GM21786 (cell line): ENCODE measurements around the gene HFE.
A peak's percentile ranks its signal among the peaks of the same experiment; 100 is the strongest.
"Not testable (repeated sequence)": the region's sequence is repeated elsewhere in the genome, so short reads cannot be mapped to it uniquely, and the experiment has no call there.

Source experiments
- ATAC-seq: cut with Tn5 transposase; IDR thresholded peaks from one replicate; pipeline ENCODE4 v1.9.1; 2021; ENCODE audit not compliant: unreplicated experiment

Gene HFE

DNA sequence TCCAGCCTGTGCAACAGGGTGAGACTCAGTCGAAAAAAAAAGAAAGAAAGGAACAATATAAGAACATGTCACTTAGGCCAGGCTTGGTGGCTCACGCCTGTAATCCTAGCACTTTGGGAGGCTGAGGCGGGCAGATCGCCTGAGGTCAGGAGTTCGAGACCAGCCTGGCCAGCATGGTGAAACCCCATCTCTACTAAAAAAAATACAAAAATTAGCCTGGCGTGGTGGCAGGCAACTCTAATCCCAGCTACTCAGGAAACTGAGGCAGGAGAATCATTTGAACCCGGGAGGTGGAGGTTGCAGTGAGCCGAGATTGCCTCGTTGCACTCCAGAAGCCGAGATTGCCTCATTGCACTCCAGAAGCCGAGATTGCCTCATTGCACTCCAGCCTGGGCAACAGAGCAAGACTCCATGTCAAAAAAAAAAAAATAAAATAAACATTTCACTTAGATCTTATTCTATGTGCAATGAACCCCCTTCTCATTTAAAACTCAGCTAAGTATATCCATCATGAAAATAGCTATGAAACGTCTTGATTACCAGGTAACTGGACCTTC, 28.7 kb upstream of the HFE start:
- not testable (repeated sequence) for ATAC-seq

GRCh38 chr6:26059941-26060340, 27.3 kb upstream of the HFE start:
- ATAC-seq, result no peak

DNA sequence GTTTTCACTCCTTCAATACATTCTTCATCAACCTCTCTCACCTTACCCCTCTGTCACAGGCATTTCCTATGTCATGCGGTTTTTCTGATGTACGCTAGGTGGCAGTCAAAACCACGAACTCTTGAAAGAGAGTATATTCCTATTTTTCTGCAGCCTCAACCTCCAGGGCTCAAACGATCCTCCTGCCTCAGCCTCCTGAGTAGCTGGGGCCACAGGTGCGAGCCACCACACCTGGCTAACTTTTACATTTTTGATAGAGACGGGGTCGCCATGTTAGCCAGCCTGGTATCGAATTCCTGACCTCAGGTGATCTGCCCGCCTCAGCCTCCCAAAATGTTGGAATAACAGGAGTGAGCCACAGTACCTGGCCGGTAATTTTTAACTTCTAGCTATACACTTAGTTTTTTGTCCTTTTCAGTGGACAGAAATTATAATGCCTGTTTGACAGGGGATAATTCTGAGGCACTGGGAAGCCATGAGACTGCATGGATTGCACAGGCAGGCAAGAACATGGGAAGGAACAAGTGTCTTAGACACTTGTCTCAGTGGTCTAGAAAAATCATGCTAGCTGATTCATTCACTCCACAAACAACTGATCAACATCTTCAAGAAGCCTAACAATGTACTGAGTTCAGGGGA, 22.5 kb upstream of the HFE start:
- ATAC-seq, result no peak

GRCh38 chr6:26065952-26066380, 21.3 kb upstream of the HFE start:
- peak; percentile 92 for ATAC-seq

- ATAC-seq, result no peak
These were observed 19.9 kb upstream of the HFE start for GRCh38 chr6:26067367-26067766.

DNA sequence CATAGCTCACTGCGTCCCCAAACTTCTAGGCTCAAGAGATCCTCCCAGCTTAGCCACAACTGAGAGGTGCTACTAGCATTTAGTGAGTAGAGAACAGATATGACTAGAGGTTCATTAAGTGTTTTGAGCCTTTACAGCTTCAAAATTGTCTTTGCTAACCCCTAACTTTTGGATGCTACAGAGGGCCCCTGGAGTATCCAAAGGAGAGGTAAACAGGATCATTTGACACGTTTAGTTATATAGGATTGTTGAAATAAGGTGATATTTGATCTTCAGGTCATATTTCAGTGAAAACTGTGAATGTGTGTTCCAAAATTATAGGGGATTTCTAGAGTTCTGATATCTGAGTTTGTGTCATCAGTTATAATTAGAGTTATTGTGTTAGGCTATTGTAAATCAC, 19.2 kb upstream of the HFE start:
- no peak for ATAC-seq

GRCh38 chr6:26071135-26071534, 16.1 kb upstream of the HFE start:
- no peak for ATAC-seq

GRCh38 chr6:26075063-26075717, 12.0 kb upstream of the HFE start:
- no peak for ATAC-seq

DNA sequence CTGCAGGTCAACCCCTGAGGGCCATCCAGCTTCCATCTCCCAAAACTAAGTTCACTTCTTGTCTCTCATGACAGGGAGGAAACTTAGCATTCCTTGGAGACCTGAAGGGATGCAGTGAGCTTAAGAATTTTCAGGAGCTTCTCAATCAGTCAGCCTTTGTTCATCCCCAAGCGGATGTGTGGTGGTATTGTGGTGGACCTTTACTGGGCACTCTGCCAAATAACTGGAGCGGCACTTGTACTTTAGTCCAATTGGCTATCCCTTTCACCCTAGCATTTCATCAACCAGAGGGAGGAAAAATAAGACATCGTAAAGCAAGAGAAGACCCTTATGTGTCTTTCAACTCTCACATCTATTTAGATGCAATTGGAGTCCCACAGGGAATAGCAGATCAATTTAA, 9.2 kb upstream of the HFE start:
- not testable (repeated sequence) for ATAC-seq

- not testable (repeated sequence) for ATAC-seq
These were observed 6.1 kb upstream of the HFE start for GRCh38 chr6:26081096-26081495.

DNA sequence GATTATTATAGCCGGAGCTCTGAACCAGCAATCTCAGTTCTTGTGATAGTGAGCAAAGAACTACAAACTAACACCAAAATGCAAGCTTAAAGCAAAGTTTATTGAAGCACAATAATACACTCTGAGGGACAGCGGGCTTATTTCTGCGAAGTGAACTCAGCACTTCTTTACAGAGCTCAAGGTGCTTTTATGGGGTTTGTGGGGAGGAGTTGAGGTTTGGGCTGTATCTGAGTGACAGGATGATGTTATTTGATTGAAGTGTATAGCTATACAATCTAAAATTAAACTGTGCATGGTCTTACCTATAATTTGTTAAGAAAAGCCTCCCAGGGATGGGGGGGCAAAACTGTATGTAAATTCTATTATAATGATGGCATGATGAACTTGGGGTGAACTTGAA, 1.0 kb upstream of the HFE start:
- ATAC-seq, result no peak

GRCh38 chr6:26088344-26088743, 1.1 kb downstream of the HFE start:
- no peak for ATAC-seq

DNA sequence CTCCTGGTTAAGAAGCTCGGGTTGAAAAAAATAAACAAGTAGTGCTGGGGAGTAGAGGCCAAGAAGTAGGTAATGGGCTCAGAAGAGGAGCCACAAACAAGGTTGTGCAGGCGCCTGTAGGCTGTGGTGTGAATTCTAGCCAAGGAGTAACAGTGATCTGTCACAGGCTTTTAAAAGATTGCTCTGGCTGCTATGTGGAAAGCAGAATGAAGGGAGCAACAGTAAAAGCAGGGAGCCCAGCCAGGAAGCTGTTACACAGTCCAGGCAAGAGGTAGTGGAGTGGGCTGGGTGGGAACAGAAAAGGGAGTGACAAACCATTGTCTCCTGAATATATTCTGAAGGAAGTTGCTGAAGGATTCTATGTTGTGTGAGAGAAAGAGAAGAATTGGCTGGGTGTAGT, 2.0 kb downstream of the HFE start:
- ATAC-seq, result no peak

GRCh38 chr6:26092443-26092842, 5.2 kb downstream of the HFE start:
- ATAC-seq, result no peak

- no peak for ATAC-seq
These were observed 6.8 kb downstream of the HFE start for GRCh38 chr6:26094036-26094435.

DNA sequence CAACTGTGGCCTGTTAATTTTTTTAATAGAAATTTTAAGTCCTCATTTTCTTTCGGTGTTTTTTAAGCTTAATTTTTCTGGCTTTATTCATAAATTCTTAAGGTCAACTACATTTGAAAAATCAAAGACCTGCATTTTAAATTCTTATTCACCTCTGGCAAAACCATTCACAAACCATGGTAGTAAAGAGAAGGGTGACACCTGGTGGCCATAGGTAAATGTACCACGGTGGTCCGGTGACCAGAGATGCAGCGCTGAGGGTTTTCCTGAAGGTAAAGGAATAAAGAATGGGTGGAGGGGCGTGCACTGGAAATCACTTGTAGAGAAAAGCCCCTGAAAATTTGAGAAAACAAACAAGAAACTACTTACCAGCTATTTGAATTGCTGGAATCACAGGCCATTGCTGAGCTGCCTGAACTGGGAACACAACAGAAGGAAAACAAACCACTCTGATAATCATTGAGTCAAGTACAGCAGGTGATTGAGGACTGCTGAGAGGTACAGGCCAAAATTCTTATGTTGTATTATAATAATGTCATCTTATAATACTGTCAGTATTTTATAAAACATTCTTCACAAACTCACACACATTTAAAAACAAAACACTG, 10.1 kb downstream of the HFE start:
- peak; percentile 55 for ATAC-seq

- peak; percentile 72 for ATAC-seq
These were observed 16.0 kb downstream of the HFE start for GRCh38 chr6:26103141-26103769.

DNA sequence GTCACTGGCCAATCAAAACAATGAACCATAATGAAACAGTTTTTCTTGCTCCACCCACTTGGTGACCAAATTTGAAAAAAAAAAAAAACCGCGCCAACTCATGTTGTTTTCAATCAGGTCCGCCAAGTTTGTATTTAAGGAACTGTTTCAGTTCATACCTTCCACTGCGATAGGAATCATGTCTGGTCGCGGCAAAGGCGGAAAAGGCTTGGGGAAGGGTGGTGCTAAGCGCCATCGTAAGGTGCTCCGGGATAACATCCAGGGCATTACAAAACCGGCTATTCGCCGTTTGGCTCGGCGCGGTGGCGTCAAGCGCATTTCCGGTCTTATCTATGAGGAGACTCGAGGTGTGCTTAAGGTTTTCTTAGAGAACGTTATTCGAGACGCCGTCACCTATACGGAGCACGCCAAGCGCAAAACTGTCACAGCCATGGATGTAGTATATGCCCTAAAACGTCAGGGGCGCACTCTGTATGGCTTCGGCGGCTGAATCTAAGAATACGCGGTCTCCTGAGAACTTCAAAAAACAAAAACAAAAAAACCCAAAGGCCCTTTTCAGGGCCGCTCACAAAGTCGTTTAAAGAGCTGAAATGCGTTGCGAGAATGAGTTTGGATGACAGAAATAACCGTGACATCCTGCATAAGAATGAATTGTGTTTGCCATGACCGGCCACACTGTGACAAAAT, 16.7 kb downstream of the HFE start:
- ATAC-seq, result peak; percentile 82

DNA sequence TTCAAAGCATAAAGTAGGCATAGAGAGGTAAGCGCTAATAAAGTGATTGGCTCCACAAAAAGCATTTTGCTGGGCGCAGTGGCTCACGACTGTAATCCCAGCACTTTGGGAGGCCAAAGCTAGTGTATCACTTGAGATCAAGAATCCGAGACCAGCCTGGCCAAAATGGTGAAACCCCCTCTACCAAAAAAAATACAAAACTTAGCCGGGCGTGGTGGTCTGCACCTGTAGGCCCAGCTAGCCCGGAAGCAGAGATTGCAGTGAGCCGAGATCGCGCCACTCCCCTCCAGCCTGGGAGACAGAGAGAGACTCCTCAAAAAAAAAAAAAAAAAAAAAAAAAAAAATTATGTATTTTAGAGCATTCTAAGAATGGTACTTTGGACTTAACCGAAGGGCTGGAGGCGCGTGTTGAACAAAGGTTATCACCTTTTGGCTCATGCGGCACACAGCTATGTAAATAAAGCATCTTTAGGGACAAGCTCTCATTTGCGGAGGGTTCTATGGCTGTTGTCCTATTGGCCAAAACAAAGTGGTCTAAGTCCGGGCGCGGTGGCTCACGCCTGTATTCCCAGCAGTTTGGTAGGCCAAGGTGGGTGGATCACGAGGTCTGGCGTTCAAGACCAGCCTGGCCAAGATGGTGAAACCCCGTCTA, 17.4 kb downstream of the HFE start:
- ATAC-seq, result peak; percentile 7

- ATAC-seq, result no peak
These were observed 18.0 kb downstream of the HFE start for GRCh38 chr6:26105109-26105730.
